Measurements from ENCODE around the gene ABL1.

ABL1 gene

GRCh38 chr9:130892477-130893304 lies 57.6 kb downstream of the ABL1 start:
- no peak for FAIRE-seq

- no peak for FAIRE-seq
Observed at GRCh38 chr9:130893341-130894101, 58.5 kb downstream of the ABL1 start.

GRCh38 chr9:130894546-130894945 lies 59.5 kb downstream of the ABL1 start:
- FAIRE-seq = no peak

GRCh38 chr9:130895038-130895437 lies 60.0 kb downstream of the ABL1 start:
- no peak for FAIRE-seq

GRCh38 chr9:130895481-130896232 lies 60.6 kb downstream of the ABL1 start:
- FAIRE-seq = no peak

- FAIRE-seq = no peak
Observed at GRCh38 chr9:130896233-130897014, 61.4 kb downstream of the ABL1 start, which contains the start of gene QRFP. TSS of gene QRFP (minus strand) at chr9:130896812. CDS start at chr9:130893838, 2,974 bp downstream.

GRCh38 chr9:130897105-130897751 lies 62.2 kb downstream of the ABL1 start:
- FAIRE-seq = no peak

- no peak for FAIRE-seq
Observed at GRCh38 chr9:130897848-130898551, 62.9 kb downstream of the ABL1 start.

- FAIRE-seq = no peak
Observed at GRCh38 chr9:130898552-130898852, 63.4 kb downstream of the ABL1 start.

GRCh38 chr9:130899051-130899748 lies 64.1 kb downstream of the ABL1 start:
- no peak for FAIRE-seq

GRCh38 chr9:130900701-130901497 lies 65.8 kb downstream of the ABL1 start:
- no peak for FAIRE-seq

GRCh38 chr9:130901498-130902203 lies 66.6 kb downstream of the ABL1 start:
- no peak for FAIRE-seq

- FAIRE-seq = no peak
Observed at GRCh38 chr9:130902204-130903185, 67.4 kb downstream of the ABL1 start.

GRCh38 chr9:130903194-130904069 lies 68.4 kb downstream of the ABL1 start:
- no peak for FAIRE-seq

GRCh38 chr9:130904070-130905044 lies 69.3 kb downstream of the ABL1 start:
- no peak for FAIRE-seq
